ENCODE data around the gene OAS1.
"Not testable (repeated sequence)": the region's sequence is repeated elsewhere in the genome, so short reads cannot be mapped to it uniquely, and the experiment has no call there.

Gene OAS1

GRCh38 chr12:112900298-112901145 is 6.2 kb upstream of the OAS1 start:
- peak in 1 of 2 experiments; percentile 48 for DNase-seq

DNA sequence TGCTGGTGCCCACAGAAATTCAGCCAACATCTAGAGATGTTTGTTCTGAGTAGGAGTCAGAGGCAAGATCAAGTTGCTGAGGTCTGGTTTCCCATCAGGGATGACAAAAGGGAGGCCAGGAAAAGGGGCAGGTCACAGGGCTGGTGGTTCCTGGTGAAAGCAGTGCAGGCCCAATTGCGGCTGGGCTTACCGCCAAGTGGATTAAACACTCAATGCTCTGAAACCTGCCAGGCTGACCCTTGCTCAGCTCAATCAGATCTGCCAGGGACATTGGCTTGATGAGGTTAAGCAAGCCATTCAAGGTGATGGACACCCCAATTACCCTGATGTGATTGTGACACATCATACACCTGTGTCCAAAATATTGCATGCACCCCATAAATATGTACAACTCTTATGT is 5.5 kb upstream of the OAS1 start:
- no peak for DNase-seq

DNA sequence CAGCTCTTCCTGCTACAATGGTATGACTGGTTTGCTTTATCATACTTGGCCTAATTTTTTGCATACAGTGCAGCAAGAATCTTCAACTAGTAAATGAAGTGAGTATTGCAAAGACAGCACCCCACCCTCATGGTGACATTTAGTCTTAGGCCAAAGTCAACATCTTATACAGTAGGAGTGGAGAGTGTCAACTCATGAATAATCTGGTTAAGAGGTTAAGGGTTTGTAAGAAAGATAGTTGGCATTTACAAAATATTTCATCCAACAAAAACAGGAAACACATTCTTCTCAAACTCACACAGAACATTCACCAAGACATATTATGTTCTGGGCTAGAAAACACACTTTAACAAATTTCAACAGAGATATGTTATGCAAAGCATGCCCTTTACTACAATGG is 2.2 kb upstream of the OAS1 start:
- DNase-seq: no peak

- no peak for DNase-seq
These were observed 1.2 kb upstream of the OAS1 start for GRCh38 chr12:112905451-112906089.

DNA sequence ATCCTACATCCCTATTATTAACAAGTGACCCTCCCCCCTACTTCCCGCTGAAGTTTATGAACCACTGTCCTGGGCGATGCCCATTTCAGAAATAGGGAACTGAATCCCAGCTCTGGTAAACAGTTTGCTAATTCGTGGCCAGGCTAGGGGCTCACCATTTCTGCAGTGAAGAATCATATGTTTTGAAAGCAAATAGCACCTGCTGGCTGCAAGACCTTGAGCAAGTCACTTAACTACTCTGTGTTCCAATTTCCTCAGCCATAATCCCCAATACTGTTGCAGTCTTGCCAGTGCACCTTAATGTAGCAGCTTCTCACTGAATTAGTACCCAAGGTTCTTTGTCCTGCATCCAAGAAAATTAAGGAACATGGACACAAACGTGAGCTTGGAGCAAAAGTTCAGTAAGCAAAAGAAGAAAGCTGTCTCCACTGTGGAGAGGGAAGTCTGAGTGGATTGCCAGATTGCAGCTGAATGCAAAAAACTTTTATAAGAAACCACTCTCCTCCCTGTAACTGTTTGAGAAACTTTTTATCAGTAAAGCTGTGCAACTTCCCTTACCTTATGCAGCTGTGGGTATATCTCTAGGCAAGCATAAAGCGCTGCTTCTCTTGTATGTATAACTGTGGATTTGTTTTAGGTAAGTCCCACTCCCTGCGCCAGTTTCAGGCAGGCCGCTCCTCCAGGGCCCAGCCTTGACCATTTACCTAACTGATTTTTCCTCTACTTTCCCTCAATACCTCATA is 824 bp downstream of the OAS1 start:
- no peak for DNase-seq

DNA sequence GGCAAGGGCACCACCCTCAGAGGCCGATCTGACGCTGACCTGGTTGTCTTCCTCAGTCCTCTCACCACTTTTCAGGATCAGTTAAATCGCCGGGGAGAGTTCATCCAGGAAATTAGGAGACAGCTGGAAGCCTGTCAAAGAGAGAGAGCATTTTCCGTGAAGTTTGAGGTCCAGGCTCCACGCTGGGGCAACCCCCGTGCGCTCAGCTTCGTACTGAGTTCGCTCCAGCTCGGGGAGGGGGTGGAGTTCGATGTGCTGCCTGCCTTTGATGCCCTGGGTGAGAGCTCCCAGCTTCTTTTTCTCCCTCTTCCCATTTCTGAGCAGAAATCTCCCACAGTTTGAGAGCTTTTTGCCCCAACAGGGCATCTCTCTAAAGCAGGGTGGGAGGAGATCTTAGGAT is 1.8 kb downstream of the OAS1 start:
- peak; percentile 12 to 25 for DNase-seq

GRCh38 chr12:112909693-112910092 is 2.9 kb downstream of the OAS1 start:
- DNase-seq: no peak

DNA sequence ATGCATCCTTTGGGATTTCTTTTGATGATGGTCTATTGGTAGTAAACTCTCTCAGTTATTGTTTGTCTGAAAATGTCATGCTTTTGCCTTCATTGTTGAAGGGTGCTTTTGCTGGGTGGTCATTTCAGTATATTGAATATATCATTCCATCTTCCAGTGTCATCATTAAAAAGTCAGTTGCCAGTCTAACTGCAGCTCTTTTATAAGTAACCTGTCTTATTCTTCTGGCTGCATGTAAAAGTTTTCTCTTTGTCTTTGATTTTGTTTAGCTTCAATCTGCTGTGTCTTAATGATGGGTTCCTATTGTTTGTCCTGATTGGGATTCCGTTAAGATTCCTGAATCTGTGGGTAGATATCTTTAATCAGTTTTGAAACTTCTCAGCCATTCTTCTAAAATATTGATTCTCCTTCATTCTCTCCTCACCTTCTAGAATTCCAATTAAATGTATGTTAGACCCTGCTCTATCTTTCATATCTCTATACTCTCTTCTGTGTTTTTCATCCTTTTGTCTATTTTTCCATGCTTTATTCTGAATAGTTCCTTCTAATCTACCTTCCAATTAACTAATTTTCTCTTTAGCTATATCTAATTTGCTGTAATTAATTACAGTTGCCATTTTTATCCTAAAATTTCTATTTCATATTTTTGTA is 6.4 kb downstream of the OAS1 start:
- DNase-seq: no peak

DNA sequence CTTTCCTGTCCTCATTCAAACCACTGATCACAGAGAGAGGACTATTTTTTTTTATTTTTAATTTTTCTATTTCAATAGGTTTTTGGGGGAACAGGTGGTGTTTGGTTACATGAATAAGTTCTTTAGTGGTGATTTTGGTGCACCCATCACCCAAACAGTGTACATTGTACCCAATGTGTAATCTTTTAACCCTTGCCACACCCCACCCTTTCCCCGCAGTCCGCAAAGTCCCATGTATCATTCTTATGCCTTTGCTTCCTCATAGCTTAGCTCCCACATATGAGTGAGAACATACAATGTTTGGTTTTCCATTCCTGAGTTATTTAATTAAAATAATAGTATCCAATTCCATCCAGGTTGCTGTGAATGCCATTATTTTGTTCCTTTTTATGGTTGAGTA is 7.1 kb downstream of the OAS1 start:
- not testable (repeated sequence) for DNase-seq

GRCh38 chr12:112916270-112916669 is 9.5 kb downstream of the OAS1 start:
- DNase-seq: no peak

GRCh38 chr12:112919121-112919520 is 12.4 kb downstream of the OAS1 start:
- DNase-seq: no peak

GRCh38 chr12:112924986-112925385 is 18.2 kb downstream of the OAS1 start:
- DNase-seq: no peak

DNA sequence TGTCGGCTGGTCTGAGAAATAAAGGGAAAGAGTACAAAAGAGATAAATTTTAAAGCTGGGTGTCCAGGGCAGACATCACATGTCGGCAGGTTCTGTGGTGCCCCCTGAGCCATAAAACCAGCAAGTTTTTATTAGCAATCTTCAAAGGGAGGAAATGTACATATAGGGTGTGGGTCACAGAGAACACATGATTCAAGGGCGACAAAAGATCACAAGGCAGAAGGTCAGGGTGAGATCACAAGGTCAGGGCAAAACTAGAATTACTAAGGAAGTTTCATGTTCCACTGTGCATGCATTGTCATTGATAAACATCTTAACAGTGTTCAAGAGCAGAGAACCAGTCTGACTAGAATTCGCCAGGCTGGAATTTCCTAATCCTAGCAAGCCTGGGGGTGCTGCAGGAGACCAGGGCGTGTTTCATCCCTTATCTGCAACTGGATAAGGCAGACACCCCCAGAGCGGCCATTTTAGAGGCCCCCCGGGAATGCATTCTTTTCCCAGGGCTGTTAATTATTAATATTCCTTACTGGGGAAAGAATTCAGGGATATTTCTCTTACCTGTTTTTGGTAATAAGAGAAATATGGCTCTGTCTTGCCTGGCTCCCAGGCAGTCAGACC is 19.8 kb downstream of the OAS1 start:
- not testable (repeated sequence) for DNase-seq

DNA sequence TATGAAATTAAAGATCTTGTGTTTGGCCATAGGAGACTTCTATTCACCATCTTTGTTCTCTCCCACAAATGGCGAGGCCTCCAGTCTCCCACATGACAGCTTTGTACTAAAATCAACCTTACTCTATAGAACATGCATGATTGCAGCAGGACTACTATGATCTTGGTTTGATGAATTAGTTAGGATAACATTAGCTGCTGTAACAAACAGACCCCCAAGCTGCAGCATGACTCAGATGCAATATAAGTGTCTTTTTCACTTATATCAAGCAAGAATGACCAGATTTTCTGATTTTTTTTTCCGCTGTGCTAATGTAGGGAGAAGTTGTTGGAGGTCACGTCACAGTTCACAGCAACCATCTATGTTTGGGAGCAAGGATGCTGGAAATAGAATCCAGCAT is 20.7 kb downstream of the OAS1 start:
- no peak for DNase-seq

- DNase-seq: no peak
These were observed 21.2 kb downstream of the OAS1 start for GRCh38 chr12:112927925-112928324.

GRCh38 chr12:112928978-112929377 is 22.2 kb downstream of the OAS1 start:
- no peak for DNase-seq

DNA sequence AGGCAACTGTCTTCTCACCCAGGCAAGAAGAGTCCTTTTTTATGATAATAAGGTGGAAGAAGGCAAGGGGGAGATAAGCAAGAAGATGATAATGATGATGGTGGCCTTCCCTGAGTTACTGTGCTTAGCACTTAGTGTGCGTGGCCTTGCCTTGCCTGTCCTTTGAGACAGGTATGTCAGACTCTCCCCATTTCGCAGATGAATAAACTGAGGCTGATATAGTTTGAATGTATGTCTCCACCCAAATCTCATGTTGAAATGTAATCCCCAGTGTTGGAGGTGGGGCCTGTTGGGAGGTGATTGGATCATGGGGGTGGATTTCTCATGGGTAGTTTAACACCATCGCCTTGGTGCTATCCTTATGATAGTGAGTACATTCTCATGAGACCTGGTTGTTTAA is 23.0 kb downstream of the OAS1 start:
- no peak for DNase-seq

DNA sequence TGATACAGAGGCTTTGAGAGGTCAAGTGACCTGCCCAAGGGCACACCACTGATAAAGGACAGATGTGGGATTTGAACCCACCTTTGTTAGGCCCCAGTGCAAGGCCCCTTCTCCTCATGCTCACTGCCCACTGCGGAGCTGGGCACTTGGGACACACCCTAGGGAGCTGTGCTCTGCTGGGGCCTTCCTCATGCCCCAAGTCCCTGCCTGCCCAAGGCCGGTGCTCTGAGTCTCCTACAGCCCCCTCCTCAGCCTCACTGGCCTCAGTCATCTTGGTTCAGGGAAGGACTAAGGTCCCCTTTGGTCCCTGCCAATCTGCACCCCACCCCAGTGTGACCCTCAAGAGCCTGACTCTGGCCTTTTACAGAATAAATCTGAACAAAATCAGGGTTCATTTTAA is 23.6 kb downstream of the OAS1 start:
- no peak for DNase-seq

- no peak for DNase-seq
These were observed 25.8 kb downstream of the OAS1 start for GRCh38 chr12:112932485-112933128.

DNA sequence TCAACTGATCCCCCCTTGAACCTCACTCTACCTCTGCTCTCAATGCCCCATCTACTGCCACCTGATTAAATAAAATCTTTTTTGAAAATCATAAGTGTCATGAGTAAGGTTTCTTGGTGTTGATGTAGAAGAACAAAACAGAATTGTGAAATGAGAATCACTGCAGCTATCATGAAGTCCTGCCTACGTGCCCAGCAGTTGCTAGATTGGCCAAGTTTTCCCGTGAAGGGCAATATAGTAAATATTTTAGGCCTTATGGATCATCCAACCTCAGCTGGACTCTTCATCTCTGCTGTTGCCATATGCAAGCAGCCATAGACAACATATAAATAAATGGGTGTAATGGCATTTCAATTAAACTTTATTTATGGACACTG is 26.4 kb downstream of the OAS1 start:
- no peak for DNase-seq

GRCh38 chr12:112936264-112936663 is 29.5 kb downstream of the OAS1 start:
- DNase-seq: no peak

- no peak for DNase-seq
These were observed 30.2 kb downstream of the OAS1 start for GRCh38 chr12:112936927-112937326.
